ENCODE data around the gene CELA2A. TPM values are rescaled to one million over a fixed set of nuclear protein-coding genes. Genes with fewer than 3 reads are reported as not detected.
"Not testable (repeated sequence)": the region's sequence is repeated elsewhere in the genome, so short reads cannot be mapped to it uniquely, and the experiment has no call there.

The CELA2A gene
- total RNA-seq, 1 donor, result not detected

- no peak for DNase-seq (ENCODE audit: low read depth)
- no peak overlapping the region for H3K4me3 ChIP-seq (ENCODE audit: low read depth, low read length)
- TF ChIP-seq CTCF (IDR thresholded peaks at IDR 0.05; ENCODE audit: insufficient read depth, low read depth, low read length), result no peak
Measured at GRCh38 chr1:15459771-15460707, 3.5 kb downstream of the CELA2A start.

GRCh38 chr1:15460708-15461095 is 4.2 kb downstream of the CELA2A start:
- no peak overlapping the region for H3K4me3 ChIP-seq (ENCODE audit: low read depth, low read length)
- no peak for DNase-seq (ENCODE audit: low read depth)
- no peak for TF ChIP-seq CTCF (IDR thresholded peaks at IDR 0.05; ENCODE audit: insufficient read depth, low read depth, low read length)

GRCh38 chr1:15463064-15463800 is 6.7 kb downstream of the CELA2A start:
- H3K4me3 ChIP-seq (ENCODE audit: low read depth, low read length); DNase-seq (ENCODE audit: low read depth): not testable (repeated sequence)

- H3K4me3 ChIP-seq (ENCODE audit: low read depth, low read length); DNase-seq (ENCODE audit: low read depth): not testable (repeated sequence)
Measured at GRCh38 chr1:15463926-15464322, 7.4 kb downstream of the CELA2A start.

GRCh38 chr1:15465674-15466073 is 9.1 kb downstream of the CELA2A start:
- DNase-seq (ENCODE audit: low read depth), result no peak
- no peak for TF ChIP-seq CTCF (IDR thresholded peaks at IDR 0.05; ENCODE audit: insufficient read depth, low read depth, low read length)
- no peak overlapping the region for H3K4me3 ChIP-seq (ENCODE audit: low read depth, low read length)

- DNase-seq (ENCODE audit: low read depth); H3K4me3 ChIP-seq (ENCODE audit: low read depth, low read length): not testable (repeated sequence)
Measured at GRCh38 chr1:15466955-15467625, 10.6 kb downstream of the CELA2A start.

- no peak for DNase-seq (ENCODE audit: low read depth)
- TF ChIP-seq CTCF (IDR thresholded peaks at IDR 0.05; ENCODE audit: insufficient read depth, low read depth, low read length), result no peak
- H3K4me3 ChIP-seq (ENCODE audit: low read depth, low read length), result no peak overlapping the region
Measured at GRCh38 chr1:15468145-15468544, 11.6 kb downstream of the CELA2A start.

GRCh38 chr1:15469361-15469760 is 12.8 kb downstream of the CELA2A start:
- H3K4me3 ChIP-seq (ENCODE audit: low read depth, low read length), result no peak overlapping the region
- no peak for TF ChIP-seq CTCF (IDR thresholded peaks at IDR 0.05; ENCODE audit: insufficient read depth, low read depth, low read length)
- no peak for DNase-seq (ENCODE audit: low read depth)

GRCh38 chr1:15469821-15470448 is 13.4 kb downstream of the CELA2A start:
- not testable (repeated sequence) for H3K4me3 ChIP-seq (ENCODE audit: low read depth, low read length); DNase-seq (ENCODE audit: low read depth)

GRCh38 chr1:15471067-15471466 is 14.5 kb downstream of the CELA2A start:
- not testable (repeated sequence) for H3K4me3 ChIP-seq (ENCODE audit: low read depth, low read length); DNase-seq (ENCODE audit: low read depth)

GRCh38 chr1:15471723-15472122 is 15.2 kb downstream of the CELA2A start:
- DNase-seq (ENCODE audit: low read depth); H3K4me3 ChIP-seq (ENCODE audit: low read depth, low read length): not testable (repeated sequence)

Data from fibroblast of villous mesenchyme (primary cell).